Activated CD4-positive, alpha-beta T cell treated with anti-CD3 and anti-CD28 coated beads for 48 hours (primary cell): ENCODE data around the gene TMEM132D.
"Not testable (repeated sequence)": the region's sequence is repeated elsewhere in the genome, so short reads cannot be mapped to it uniquely, and the experiment has no call there.

Experiments used
- DNase-seq: peaks from one replicate; pipeline ENCODE4 v3.0.0-alpha.2; 2020

Gene TMEM132D

DNA sequence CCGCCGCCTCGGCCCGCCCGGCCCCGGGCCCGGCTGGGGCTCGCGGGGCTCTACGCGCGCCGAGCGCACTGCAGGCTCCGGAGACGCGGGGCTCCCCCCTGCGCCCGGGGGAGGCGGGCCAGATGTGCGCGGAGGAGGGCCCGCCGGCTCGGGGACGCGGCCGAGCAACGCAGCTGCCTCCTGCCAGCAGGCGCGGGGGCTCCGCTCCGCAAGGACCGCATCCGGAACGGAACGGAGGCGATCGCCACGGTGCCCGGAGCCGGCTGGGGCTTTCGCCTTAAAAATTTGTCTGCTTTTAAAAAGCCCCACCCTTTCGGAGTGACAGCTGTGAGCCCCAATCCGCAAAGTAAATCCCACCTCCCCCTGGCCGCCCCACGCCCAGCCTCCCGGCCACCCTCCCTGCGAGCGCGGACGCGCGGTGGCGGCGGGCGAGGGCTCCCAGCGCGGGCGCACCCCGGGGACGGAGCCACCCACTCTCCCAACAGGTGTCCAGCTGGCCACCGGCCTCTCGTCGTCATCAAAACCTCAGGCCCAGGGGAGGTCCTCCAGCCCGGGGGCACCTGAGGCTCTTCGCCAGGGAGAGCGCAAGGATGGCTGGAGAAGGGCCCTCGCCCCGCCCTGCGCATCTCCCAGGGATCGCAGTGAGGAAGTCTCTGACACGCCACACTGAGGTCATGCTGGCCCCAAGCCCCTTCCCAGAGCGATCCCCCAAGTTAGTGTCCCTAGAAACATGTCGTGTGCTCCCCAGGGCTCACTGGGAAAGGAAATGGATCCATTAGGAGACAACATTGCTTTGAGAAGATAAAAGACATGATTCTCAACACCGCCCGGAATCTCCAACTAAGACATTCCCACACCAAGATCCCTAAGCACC lies at the start of gene TMEM132D:
Gene TMEM132D, minus strand, starts transcription at position 70 of the 874 bp plus-strand sequence.
- no peak for DNase-seq

DNA sequence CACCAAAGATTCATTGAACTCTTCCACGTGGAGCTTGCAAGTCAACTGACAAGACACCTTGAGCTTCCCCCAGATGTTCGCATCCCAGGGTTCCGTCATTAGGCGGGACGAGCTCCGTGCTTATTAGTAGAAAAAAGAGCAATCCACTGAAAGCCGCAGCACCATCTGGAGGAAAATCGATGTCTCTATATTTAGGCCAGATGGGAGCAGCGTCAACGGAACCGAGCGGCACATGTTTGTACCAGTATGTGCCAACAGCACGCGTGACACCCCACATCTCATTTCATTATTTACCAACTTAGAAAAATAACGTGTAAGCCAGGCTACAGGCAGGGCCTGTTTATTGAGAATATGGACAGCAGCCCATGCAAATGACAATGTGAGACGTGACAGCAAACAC lies 45.8 kb upstream of the TMEM132D start:
- no peak for DNase-seq

DNA sequence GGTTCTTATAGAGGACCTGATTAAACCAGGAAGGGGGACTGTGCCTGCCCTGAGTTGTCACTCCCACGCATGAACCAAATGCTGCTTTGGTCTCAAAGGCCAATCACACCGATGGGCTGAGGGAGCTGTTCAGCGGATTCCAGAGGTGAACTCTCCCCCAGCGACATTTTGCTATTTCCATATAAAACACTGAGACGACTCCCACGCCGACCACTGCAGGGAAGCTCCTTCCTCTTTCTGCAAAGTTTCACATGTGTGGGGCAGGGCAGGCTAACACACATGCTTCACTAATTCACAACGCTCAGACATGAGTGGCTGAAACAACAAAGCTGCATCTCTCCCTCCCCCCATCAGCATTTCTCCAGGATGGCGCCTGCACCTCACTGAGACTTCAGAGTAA lies 37.8 kb upstream of the TMEM132D start:
- DNase-seq: no peak

DNA sequence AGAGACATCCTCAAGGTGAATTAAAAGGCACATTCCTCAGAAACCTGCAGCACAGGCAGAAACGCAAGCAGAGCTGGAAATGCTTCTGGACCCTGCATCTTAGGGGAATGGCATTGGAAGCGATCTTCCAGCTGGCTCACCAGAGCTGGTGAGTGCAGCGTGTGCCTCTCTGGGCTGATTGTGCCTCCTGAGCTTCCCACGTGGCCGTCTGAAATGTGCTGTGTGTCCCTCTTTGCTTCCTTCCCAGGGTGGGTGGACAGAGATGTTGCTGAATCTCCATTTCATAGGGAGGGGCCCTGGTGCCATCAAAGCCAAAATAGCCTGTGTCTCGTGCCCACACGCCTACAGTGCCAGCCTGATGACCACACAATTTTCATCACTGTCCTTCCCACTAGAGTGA lies 34.3 kb upstream of the TMEM132D start:
- no peak for DNase-seq

DNA sequence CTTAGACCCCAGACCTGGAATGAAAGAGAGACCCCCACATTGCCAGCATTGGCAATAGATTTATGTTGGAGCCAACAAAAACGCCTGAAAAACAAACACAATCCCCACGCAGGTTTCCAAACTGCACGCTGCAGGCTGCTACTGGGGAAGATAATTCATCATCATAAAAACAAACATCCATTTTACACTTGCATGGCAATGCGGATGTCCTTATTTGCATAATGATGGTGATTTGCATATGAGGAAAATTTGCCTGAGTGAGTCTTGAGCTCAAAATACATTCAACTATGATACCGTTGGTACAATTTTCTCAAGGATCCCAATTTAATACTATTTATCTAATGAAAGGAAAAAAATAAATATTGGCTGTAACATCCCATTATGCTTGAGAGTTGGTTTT lies 33.6 kb upstream of the TMEM132D start:
- no peak for DNase-seq

DNA sequence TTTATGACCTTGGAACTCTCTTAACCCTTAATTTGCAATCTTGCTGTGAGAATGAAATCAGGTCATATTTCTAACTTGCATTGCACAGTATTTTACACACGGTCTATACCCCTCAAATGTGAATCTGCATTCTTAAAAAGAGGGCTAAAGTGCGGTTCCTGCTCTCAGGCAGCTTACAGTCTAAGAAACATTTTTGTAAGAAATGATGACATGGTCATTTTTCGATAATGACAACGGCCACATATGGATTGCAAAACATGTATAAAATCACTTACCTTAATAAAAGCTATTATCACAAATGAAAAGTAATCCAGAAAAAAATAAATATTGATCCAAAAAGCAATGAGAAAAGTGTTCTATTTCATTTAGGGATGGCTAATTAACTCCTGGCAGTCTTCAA lies 24.8 kb upstream of the TMEM132D start:
- DNase-seq: no peak

DNA sequence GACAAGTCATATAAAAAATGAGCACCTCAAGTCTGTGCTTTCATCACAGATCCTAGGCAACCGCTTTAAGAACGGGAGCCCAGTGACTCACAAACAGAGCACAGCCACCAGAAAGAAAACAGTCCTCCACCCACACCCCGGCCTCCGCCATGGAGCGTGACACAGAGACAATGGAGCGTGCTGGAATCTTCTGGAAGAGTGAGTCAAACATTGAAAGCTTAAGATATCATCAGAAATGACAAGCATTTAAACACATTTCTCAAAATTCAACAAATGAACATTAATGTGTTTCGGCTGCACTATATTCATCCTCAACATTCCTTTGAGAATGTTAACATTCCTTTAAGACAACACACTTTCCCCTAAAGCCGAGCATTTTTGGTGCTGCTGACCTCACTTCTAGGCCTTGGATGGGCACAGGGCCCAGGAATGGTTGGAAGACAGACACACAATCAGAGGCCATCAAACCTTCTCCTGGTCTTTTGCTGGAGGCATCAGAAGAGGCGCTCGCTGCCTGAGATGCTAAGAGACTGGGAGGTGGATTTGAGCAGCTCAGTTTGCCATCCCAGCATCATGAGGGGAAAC lies 23.6 kb upstream of the TMEM132D start:
- no peak for DNase-seq

DNA sequence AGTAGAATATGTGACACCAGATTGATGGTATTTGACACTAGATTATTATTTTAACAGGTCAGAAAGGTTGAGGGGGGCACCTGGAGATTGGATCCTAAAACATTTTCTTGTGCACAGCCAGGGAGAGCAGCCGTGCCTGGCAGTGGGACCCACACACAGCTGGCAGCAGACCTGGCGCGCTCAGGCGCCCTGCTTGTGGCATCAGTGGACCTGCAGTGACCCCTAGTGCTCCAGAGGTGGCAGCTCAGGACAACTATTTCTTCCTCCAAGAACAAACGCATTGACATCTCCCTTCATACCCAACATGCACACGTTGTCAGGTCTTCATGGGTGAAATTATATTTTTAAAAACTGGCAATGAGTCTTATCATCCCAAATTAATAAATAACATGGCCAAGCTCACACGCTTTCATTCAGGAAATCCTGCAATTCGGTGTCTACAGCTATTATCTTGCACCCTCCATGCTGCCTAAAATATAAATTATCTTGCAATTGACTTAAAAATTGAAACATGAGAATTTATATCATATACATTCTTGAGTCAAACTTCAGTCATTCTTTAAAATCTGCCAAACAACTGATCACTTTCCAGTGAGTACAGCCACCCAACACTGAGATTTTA lies 7.7 kb upstream of the TMEM132D start:
- DNase-seq: peak; percentile 39

DNA sequence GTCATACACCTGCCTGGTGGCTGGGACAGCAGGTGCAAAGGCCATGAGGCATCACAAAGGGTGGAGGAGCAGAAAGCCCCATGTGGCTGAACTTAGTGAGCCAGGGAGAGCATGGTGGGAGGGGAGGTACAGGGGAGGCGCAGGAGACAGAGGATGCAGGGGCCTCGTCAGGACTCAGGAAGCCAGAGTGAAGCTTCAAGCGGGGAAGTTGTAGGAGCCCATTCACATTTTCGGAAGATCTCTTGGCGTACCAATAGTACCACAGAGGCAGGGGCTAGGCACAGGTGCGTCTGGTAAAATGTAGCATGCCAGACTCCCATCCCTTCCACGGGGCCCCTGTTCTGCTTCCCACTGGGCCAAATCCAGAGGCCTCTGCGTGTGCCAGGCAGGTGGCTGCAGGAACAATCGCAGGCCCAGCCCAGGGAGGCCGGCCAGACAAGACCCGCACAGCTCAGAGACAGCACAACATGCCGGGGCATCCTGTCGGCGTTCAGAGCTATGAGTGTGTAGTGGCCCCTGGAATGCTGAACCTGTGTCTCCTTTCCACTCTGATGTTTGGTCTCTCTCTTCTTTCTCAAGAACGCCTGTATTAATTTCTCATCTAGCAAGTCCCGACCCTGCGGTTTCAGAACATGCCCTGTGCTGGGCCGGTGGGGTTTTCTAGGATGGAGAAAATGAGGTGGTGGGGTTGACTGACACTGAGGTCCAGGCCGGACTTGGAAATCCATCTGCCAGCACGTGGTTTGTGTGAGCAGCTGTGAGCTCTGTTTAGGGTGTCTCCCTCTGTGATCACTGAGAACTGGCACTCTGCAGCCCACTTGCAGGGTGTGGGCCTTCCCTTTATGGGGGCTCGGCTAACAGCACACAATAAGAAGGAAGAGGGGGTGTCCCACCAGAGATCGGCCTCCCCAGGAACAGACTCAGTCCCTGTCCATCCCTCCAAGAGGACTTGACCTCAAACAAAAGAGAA lies 5.5 kb upstream of the TMEM132D start:
- no peak for DNase-seq

DNA sequence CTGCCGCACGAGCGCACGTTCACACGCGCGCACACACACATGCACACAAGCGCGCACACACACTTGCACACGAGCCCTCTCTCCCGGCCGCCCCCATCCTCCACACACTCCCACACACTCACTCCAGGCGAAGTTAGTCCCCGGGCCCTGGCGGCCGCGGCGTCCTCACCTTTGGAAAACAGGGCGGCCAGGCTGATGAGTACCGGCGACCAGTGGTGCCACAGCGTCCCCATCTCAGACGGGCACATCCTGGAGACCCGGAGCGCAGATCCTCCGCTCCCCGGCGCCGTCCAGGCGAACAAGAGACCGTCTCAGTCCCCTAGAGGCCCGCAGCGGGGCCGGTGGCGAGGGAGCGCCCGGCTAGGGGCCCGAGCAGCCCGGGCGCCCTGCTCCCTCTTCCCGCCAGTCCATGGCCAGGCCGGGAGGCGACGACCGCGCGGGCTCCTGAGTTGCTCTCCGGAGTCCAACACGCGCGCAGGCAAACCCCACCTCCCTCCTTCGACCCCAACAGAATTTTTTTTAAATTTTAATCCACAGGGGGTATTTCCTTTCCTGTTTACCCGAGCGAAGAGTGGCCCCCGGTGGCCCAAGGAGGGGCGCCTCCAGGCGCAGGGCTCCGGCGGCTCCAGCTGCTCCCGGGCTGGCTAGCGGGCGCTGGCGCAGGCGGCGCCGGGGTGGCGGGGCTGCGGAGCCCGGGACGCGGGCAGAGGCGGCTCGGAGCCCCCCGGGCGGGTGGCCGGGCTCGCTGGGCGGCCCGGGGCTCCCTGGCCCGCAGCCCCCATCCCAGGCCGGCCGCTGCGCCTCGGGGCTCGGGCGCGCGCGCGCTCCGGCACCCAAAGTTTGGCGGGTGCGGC lies 506 bp downstream of the TMEM132D start:
- no peak for DNase-seq

DNA sequence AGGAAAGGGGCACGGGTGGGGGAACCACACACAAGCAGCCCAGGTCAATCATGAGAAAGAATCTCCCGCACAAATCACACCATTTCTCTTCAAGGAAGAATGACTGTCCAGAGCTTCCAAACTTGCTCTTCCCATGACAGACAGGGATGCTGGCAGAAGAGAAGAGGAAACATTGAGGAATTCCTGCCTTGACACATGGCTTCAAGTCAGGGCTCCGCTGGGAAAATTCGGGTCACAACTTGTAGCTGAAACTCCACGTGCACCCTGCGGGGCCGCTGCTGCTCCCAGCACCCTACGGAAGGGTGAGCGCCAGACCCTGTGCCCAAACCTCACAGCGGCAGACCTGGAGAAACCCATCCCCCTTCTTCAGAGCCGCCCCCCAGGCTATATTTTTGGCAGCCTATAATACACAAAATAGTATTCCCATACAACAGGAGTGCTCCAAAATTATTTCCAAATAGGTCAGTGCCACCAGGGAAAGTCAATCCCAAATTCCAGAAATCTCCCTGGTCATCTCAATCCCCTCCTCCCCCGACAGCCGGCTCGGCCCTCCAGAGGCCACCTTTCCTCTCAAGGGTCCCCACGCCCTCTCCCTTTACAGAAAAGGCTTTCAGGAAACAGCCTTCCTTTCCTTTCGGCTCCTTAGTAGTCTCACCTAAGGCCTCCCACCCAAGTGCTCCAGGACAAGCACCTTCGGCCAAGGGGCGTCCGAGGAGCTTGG lies 1.3 kb downstream of the TMEM132D start:
- DNase-seq: no peak

DNA sequence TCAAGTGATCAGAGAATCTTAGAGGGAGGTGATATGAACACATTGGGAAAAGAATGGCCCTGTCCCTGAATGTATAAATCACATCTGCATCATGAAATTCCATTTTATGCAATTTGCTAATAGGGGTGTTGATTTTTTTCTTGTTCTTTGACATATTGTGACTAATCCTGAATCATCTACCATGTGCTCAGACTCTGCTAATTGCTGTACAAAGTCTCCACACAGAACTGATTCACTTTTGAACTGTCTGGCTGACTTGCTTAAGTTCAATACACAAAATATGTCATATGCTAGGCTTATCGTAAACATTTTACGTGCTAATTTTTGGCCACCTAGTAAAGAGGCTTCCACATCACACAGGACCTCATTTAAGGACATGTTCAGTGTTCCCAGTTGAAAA lies 2.6 kb downstream of the TMEM132D start:
- no peak for DNase-seq

DNA sequence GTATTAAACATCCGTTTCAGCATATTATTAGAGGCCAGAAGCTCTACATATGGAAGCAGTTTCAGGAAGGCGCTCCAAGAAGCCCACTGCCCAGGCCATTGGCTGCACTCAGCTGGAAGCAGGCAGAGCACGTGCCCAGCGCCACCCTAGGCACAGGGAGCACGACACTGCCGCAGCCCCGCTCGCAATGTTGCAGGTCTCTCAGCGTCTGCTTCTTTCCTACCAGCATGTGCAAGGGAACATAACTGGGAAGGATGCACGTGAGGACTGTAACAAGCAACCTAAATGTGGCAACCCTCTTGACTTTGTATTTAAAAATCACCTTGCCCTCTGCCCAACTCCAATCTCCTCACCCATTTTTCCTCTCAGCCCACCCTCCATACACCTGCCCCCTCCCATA lies 3.5 kb downstream of the TMEM132D start:
- no peak for DNase-seq

DNA sequence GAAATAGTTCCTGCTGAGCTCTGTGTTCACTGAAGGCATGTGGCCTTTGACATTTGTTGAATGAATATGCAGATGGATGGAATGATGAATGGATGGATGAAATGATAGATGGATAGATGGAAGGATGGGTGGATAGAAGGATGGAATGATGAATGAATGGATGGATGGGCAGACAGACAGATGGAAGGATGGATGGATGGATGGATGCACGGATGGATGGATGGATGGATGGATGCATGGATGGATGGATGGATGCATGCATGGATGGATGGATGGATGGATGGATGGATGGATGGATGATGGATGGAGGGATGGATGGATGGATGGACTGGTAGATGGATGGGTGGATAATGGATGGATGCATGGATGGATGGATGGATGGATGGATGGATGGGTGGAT lies 4.8 kb downstream of the TMEM132D start:
- DNase-seq: not testable (repeated sequence)

DNA sequence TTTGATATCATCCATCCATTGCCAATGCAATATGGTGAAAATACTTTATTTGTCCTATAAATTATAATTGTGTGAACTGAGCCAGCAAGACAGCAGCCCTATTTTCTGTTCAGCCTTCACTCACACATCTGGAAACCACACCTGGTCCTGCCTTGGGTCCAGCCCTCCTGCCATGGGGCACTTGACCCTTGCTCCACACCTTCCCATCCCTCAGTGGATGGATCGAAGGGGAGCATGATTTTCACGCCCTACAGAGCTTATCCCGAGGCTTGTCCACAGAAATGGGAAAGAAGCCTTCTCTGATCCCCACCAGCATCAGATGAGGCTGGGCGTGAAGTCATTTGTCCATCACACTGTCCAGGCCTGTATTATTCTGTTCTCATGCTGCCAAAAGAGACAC lies 10.1 kb downstream of the TMEM132D start:
- no peak for DNase-seq

DNA sequence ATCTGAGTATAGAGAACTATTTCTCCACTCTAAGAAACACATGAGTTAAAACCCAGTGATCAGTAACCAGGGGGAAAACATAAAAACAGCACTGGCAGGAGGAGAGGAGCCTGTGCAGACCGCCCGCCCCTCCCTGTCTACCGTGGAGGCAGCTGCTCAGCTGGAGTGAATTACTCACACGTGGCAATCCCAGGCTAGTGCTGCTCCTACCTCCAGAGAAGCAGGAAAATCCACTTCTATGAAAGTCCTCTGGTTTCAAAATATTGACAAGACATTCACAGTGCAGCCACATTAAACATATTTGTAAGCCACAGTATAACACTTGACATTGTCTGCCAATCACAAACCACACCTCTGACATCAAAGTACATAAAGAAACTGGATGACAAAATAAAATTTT lies 16.7 kb downstream of the TMEM132D start:
- no peak for DNase-seq

DNA sequence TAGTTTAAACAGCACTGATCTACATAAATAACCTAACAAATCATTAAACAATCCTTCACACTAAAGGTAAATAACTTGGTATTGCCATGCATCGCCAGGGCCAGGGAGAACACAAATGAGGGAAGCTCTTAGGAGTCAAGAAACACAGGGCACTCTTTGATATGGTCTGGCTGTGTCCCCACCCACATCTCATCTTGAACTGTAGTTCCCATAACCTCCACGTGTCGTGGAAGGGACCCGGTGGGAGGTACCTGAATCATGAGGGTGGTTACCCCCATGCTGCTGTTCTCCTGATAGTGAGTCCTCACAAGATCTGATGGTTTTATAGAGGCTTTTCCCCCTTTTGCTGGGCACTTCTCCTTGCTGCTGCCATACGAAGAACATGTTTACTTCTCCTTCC lies 17.3 kb downstream of the TMEM132D start:
- no peak for DNase-seq

DNA sequence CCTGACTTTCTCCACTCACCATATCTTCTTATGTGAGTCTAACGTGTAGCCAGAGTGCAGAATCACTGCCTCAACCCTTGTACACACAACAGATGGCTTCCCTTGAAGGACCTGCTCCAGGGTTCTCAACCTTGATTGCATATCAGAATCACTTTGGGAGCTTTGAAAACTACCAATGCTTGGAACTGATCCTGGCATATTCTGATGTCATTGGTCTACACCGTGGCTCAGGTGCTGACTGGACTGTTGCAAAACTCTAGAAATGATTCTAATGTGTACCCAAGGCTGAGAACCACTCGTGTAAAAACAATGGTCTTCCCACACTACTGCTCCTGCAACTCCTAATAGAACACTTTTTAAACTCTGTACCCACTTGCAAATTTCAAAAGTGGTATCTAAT lies 18.5 kb downstream of the TMEM132D start:
- no peak for DNase-seq

DNA sequence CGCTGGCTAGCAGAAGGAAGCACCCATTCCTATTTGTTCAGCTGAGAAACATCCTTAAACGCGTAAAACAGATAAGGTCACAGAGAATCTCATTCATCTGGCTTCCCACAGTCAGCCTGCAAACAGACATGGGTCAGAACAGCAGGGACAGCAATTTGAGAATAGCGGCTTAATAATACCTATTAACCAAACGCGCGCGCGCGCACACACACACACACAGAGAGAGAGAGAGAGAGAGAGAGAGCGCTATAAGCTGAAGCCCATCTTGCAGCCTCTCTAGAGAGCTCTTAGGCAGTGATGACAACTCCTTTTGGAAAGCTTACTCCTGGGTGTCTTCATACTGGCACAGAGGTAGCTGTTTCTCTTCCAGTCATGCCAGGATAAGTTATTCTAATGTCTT lies 26.4 kb downstream of the TMEM132D start:
- DNase-seq: no peak

DNA sequence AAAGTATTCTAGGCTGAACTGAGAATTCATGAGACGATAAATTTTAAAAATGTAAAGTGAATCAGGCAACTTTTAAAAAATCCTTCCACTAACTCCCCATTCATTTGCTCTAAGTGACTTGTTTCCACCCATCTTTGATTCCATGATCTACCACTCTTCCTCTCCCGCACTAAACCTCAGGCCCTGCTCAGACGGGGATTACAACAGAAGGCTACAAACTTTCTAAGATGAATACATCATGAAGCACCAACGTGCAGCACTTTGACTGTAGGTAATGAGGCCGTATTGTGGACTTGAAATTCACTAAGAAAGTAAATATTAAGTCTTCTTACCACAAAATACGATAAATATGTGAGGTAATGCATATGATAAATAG lies 30.0 kb downstream of the TMEM132D start:
- DNase-seq: no peak

DNA sequence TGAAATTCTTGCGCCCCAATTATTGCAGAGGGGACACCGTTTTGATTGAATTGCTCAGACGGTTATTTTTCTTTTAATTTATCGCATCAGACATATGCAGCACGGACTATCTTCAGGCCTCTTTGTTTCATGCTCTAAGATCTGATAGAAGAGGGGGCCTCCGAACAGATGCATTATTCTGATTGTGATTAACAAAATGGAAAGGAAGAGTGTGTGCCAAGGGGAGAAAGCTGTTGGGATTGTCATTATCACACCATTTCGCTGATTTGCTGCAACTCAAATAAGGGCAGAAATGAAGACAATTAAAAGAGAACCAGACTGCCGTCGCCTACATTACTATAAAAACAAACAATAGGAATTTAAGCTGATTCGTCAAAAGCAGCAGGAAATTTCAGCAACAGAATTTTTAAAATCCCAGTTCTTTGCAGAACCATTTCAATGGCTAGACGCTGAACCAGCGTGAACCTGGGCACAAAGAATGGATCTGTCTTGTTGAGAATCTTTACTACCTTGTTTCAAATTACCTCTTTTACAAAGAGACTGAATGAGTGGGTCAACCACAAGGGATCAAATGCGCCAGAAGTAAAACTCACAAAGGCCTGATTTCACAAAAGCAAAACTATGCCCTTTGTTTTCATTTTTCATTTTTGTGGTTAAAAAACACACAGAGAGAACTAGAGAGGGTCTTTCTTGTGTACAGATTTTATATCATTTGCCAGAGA lies 30.6 kb downstream of the TMEM132D start:
- DNase-seq: no peak
